ENCODE data around the gene UBL7. TPM values are rescaled to one million over a fixed set of nuclear protein-coding genes. Genes with fewer than 3 reads are reported as not detected.
"Not testable (repeated sequence)": the region's sequence is repeated elsewhere in the genome, so short reads cannot be mapped to it uniquely, and the experiment has no call there.

UBL7 gene, protein sequence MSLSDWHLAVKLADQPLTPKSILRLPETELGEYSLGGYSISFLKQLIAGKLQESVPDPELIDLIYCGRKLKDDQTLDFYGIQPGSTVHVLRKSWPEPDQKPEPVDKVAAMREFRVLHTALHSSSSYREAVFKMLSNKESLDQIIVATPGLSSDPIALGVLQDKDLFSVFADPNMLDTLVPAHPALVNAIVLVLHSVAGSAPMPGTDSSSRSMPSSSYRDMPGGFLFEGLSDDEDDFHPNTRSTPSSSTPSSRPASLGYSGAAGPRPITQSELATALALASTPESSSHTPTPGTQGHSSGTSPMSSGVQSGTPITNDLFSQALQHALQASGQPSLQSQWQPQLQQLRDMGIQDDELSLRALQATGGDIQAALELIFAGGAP
- total RNA-seq: 21.8 and 30.1 TPM in 2 replicates

DNA sequence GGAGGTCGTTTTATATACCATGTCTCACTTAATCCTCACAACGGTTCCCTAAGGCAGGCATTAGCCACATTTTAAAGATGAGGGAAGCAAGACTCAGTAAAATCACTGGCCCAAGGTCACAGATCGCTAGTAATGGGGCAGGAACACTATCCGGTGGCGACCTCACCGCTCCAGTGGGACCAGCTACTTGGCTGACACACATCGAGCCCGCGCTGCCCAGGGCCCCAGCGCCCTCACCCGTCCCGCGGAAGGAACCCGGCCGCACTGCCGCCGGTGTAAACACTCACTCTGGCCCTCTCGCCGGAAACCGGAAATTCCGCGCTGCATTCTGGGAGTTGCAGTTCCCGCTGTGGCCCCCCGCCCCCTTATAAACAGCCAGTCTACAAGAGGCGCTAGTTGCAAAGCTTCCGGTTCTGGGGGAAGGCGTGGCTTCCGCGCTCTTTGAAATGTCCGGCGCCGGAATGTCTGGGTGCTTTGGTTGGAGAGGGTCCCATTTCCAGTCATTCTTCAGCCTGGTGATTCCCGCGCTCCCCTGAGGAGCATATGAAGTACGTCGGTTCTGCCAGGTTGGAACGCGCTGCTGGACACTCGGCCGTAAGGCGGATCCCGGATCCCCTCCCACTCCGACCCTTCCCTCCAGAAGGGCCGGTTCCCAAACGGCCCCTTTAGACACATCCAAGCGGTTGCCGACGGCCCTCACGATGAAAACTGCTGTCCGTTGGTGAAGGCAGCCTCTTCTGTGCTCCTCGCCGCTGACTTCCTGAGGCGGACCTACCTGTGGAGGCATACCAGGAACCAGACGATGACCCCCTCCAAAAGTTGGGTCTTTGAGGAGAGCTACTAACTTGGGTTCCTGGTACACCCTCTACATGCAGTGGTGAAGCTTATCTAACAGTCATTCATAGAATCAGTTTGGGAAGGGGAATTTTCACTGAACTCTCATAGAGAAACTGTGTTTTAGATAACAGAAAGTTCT, at the start of gene UBL7:
Gene UBL7 (minus strand): TSS at position 290 of the 976 bp plus-strand sequence. CDS start 2,293 bp downstream, outside the sequence.
- DNase-seq (ENCODE audit: low read depth in 2 of 2): peak; percentile 87 to 98

DNA sequence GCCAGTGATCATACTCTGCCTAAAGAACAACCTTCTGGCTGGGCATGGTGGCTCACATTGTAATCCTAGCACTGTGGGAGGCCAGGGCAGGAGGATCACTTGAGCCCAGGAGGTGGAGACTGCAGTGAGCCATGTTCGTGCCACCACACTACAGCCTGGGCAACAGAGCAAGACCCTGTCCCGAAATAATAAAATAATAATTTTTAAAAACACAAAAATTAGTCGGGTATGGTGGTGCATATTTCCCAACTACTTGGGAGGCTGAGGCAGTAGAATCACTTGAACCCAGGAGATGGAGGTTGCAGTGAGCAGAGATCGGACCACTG, 45.5 kb upstream of the UBL7 start:
- DNase-seq (ENCODE audit: low read depth in 2 of 2): no peak

DNA sequence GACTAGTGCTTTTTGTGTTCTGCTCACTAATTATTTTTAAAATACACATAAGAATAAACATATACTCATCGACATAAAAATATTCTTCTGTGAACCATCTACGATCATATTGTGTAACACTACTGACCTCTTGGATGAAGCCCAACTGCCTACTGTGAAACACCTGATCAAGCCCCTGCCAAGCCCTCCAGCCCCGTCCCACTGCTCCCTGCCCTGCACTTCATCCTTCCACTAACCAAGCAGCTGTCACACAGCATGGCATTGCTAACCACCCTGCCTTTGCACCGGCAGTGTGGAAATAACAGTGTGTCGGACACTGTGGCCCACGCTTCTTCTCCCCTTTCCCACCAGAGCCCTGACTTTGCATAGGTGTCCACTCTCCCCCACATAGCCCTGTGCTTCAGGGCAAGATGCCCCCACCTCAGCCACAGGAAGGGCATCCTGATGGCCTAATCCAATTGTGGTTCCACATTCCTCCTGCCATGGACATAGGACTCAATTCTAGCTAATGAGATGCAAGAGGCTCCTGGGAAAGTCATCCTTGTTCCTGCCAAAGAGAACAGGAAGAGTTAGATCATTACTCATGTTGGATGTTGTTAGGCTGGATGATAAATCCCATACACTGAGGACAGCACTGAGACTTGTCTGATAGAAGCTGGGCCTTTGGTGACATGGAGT, 45.0 kb upstream of the UBL7 start:
- DNase-seq (ENCODE audit: low read depth in 2 of 2): peak in 1 of 2 donors; percentile 26

DNA sequence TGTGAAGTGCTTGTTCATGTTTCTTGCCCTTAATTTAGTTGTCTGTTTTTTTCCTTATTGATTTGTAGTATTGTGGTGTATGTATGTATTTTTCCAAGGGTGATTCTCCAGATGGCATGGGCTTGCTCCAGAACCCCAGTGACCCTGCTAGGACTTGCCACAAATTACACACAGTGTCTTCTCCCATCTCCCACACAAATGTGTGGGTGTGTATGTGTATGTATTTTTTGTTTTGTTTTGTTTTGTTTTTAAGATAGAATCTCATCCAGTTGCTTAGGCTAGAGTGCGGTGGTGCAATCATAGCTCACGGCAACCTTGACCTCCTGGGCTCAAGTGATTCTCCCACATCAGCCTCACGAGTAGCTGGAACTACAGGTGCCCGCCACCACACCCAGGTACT, 43.9 kb upstream of the UBL7 start:
- no peak for DNase-seq (ENCODE audit: low read depth in 2 of 2)

DNA sequence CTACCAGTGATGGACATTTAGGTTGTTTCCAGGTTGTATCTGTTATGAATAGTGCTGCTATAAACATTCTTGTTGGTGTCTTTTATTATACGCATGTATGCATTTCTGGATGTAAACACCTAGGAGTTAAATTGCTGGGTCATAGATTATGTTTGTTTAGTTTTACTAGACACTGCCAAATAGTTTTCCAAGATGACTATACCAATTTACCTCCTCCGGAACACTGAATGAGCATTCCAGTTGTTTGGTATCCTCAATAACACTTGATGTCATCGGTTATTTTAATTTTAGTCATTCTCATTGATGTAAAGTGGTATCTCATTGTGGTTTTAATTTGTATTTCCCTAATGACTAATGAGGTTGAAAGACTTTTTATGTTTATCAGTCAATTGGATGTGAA, 43.5 kb upstream of the UBL7 start:
- DNase-seq (ENCODE audit: low read depth in 2 of 2): no peak

DNA sequence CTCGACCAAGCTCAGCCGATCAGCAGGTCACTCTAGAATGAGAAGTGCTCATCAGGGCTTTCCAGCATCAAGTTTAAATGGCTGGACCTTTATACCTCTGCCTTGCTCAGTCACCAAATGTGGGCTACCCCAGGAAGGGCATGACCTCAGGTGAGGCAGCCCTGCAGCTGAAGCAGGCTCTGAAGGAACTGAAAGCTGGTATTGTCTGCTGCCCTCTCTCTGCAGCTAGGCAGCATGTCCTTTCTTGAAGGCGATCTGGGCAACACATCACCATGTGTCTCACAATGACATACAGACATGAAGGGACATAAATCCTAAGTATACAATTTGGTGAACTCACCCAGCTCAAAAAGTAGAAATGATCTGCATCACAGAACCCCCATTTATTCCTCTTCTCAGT, 41.3 kb upstream of the UBL7 start:
- no peak for DNase-seq (ENCODE audit: low read depth in 2 of 2)

DNA sequence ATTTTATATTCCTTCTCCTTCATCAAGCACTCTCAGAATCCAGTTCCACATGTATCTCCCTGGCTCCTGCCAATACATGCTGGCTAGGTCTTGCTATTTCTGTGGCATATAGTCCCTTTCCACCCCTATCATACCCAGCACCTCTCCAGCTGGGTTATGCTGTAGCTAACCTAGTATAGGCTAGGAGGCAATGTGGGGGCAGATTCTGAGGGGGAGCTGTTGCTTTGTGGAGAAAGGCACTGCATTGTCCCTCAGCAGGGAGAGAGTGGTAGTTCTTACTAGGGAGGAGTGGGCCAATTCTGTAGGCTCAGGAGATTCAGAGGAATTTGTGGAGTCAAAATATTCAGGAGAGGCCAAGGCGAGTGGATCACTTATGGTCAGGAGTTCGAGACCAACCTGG, 39.4 kb upstream of the UBL7 start:
- no peak for DNase-seq (ENCODE audit: low read depth in 2 of 2)

DNA sequence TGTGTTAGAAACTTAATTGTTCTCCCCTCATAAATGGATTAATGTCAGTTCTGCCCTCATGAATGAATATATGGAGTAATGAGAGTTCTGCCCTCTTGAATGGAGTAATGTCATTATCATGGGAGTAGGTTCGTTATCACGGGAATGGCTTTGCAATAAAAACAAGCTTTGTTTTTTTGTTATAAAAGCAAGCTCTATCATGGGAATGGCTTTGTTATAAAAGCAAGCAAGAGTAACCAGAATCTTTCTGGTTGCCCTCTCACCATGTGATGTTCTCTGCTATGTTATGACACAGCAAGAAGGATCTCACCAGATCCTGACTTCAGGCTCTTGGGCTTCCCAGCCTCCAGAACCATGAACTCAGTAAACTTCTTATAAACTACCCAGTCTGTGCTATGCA, 38.4 kb upstream of the UBL7 start:
- no peak for DNase-seq (ENCODE audit: low read depth in 2 of 2)

DNA sequence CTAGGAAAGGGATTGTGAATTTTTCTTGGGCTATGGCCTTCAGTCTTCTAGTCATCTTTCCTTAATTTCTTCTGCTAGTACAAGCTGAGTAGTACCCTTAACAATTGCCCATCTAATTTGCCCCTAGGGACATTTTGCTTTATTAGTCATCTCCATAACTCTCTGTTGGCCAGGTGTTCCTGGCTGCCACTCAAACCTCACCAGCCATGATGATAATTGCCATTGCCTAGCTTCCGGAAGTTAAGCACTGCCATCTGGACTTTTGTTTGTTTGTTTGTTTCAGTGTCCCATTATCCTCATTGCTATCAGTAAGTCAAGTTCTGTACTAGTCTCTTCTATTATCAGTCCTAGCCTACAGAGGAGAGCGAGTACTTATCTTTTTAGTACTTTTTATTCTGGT, 36.6 kb upstream of the UBL7 start:
- peak in 1 of 2 donors; percentile 19 for DNase-seq (ENCODE audit: low read depth in 2 of 2)

DNA sequence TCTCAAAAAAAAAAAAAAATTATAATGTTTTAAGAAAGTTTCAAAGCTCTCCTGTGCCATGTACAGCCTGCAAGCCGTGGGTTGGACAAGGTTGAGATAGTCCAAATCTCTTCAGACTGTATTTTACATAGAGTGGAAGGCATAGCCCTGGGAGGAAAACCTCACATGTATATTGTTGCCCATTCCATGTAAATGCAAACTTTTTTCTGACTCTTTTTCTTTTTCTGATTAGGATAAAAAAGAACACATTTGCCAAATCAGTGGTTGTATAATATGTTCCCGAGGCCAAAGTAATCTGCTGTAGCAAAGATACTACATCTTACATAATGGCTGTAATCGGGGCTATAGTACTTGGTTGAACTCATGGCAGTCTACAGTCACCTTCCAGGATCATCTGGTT, 35.7 kb upstream of the UBL7 start:
- DNase-seq (ENCODE audit: low read depth in 2 of 2): no peak

DNA sequence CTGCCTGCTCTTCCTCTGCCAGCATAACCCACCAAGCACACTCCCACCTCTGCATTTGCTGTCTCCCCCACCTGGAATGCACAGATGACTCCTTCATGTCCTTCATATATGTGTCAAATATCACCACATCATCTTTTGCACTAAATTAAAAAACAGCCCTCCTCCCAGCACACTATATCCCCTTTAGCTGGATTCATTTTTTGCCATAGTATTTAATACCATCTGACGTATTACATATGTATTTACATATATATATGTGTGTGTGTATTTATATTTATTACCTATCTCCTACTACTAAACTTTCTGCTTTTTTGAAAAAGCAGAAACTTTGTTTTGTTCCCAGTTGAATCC, 29.4 kb upstream of the UBL7 start:
- DNase-seq (ENCODE audit: low read depth in 2 of 2): no peak

DNA sequence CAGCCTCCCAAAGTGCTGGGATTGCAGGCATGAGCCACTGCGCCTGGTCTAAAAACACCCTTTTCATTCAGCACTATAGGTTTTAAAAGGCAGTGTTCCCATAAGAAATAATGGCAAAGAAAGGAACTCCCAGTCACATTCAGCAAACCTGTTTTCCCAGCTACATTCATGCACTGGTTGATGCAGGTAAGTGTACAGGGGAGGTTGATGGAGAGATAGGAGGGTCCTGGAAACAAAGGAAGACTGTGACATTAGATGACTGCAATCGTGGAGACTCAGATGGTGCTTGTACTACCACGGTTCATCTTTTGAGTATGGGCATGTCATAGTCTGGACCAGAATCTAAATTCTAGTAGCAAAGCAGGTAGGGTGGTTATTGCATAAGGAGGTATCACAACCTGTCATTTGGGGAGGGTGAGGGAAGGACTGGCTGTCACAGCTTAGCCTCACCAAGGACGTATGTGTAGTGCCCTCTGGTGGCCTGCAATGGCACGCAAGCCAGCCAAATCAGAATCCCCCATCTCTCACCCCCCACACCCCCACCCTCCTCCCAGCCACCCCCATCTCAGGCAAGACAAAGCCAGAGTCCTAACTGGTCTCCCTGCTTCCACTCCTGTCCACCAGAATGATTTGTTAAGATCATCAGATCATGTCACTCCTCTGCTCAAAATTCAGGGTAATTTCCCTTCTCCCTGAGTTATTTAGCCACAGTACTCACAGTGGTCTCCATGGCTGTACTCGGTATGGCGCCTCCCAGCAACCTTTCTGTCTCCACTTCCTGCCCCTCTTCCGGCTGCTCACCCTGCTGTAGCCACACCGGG, 28.8 kb upstream of the UBL7 start:
- DNase-seq (ENCODE audit: low read depth in 2 of 2): peak; percentile 30 to 50

DNA sequence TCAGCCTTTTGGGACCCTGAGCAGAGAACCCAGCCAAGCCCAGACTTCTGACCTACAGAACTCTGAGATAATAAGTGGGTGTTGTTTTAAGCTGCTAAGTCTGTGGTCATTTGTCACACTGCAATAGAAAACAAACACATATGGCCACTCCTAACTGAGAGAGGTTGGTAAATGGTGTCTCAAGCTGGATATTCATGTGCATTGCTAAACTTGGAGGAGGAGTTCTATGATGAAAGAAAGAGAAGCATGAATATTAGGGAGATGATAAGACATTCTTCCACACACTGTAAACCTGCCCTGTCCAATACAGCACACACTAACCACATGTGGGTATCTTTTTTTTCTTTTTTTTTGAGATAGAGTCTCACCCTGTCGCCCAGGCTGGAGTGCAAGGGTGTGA, 27.8 kb upstream of the UBL7 start:
- no peak for DNase-seq (ENCODE audit: low read depth in 2 of 2)

DNA sequence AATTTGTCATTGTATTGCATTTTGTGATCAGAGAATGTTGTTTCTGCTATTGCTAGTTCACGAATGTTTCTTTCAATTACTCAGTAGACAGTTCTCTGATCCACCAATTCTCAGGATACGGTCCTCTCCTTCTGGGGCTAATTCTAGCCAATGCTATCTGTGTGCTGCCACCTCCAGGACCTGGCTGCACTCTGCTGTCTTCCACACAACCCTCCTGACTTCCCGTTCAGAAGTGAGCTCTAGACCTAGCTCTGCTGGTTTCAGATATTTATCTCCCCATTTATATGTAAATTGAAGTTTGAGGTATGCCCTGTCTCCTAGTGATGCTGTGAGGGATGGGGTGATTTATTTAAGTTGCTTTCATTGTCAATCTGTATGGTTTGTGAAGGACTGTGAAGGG, 21.7 kb upstream of the UBL7 start:
- no peak for DNase-seq (ENCODE audit: low read depth in 2 of 2)

DNA sequence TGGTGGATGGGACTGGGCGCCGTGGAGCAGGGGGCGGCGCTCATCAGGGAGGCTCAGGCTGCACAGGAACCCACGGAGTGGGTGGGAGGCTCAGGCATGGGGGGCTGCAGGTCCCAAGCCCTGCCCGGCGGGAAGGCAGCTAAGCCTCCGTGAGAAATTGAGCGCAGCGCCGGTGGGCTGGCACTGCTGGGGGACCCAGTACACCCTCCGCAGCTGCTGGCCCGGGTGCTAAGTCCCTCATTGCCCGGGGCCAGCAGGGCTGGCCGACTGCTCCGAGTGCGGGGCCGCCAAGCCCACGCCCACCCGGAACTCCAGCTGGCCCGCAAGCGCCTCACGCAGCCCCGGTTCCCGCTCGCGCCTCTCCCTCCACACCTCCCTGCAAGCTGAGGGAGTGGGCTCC, 19.4 kb upstream of the UBL7 start:
- not testable (repeated sequence) for DNase-seq (ENCODE audit: low read depth in 2 of 2)

DNA sequence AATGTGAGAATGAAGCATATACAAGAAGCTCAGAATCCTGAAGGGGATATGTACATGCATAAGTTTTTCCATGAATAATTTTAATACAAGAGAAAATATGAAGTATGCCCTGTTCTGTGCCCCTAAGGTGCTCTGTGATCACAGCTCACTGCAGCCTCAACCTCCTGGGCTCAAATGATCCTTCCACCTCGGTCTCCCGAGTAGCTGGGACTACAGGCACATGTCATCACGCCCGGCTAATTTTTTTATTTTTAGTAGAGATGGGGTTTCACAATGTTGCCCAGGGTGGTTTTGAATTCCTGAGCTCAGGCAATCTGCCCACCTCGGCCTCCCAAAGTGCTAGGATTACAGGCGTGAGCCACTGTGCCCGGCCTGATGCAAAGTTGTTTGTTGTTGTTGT, 10.7 kb upstream of the UBL7 start:
- not testable (repeated sequence) for DNase-seq (ENCODE audit: low read depth in 2 of 2)

DNA sequence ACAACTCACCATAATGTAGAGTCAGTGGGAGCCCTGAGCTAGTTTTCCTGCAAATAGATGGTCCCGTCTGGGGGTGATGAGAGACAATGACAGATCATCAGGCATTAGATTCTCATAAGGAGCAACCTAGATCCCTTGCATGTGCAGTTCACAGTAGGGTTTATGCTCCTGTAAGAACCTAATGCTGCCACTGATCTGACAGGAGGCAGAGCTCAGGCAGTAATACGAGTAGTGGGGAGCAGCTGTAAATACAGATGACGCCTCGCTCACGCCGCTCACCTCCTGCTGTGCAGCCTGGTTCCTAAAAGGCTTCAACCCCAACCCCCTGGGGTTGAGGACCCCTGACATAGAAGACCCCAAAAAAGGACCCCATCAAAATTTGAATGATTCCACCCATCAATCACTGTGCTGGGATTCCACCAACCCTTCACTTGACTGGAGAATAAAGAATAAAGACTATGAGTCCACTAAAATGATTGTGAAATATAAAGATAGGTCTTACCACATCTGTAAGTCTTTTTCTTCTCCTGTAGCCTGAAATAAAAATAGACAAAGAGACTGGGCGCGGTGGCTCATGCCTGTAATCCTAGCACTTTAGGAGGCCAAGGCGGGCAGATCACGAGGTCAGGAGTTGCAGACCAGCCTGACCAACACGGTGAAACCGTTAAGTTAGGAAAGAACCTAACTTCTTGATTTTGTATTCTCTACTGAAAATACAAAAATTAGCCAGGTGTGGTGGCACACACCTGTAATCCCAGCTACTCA, 9.9 kb upstream of the UBL7 start:
- DNase-seq (ENCODE audit: low read depth in 2 of 2): no peak

DNA sequence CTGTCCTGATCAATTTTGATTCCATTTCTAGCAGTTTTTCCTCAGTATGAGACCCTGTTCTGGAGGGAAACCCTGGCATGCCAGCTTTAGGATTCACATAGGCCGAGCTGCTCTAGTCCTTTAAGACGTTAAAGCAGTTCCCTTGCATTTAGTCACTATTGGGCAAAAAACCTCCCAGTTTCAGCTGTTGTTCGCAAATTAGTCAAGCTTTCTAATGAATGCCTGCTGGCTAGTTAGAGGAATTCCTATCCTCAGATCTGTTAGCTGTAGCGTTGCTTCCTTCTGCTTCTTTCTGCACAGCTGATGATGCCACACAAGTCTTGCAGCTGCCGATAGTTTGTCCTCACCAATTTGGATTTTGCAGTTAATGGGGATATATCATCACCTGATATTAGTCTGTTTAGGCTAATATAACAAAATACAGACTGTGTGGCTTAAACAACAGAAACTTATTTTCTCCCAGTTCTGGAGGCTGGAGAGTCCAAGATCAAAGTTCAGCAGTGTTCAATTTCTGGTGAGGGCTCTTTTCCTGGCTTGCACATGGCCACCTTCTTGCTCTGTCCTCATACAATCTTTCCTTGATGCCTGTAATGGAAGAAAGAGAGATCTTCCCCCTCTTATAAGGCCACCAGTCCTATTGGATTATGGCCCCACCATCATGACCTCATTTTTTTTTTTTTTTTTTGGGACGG, 7.5 kb upstream of the UBL7 start:
- no peak for DNase-seq (ENCODE audit: low read depth in 2 of 2)

DNA sequence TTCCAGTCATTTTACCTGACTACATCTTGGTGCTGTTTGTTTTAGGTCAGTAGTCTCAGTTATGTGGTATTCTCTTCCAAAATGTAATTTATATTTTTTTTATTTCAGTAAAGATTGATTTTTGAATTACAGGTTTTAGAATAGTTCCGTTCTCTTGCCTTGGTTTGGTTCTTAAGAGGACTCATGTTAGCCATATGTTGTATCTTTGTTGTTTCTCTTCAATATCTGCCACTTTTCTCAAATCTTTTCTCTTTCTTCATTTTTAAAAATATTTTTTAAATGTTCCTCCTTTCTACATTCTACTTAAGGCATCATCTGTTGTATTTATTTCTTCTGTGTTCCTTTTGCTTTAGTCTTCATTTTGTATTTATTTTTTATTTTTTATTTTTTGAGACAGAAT, 5.6 kb upstream of the UBL7 start:
- DNase-seq (ENCODE audit: low read depth in 2 of 2): no peak

DNA sequence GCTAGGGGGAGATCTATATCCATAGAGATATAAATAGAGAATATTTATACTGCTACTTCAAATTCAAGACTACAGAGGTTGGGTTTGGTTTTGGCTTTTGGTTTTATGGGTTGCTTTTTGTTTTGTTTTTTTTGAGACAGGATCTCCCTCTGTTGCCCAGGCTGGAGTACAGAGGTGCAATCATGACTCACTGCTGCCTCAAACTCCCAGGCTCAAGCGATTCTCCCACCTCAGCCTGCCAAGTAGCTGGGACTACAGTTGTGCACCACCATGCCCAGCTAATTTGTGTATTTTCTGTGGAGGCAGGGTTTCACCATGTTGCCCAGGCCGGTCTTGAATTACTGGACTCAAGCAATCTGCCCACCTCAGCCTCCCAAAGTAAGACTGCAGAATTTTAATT, 3.9 kb upstream of the UBL7 start:
- no peak for DNase-seq (ENCODE audit: low read depth in 2 of 2)
